ENCODE data around the gene LACTB.
"Not testable (repeated sequence)": the region's sequence is repeated elsewhere in the genome, so short reads cannot be mapped to it uniquely, and the experiment has no call there.

Gene LACTB

GRCh38 chr15:63084806-63085205 is 36.9 kb upstream of the LACTB start:
- no peak overlapping the region for H3K27ac Mint-ChIP-seq
- no peaks in the 10 kb centered on the region for H3K36me3 Mint-ChIP-seq

DNA sequence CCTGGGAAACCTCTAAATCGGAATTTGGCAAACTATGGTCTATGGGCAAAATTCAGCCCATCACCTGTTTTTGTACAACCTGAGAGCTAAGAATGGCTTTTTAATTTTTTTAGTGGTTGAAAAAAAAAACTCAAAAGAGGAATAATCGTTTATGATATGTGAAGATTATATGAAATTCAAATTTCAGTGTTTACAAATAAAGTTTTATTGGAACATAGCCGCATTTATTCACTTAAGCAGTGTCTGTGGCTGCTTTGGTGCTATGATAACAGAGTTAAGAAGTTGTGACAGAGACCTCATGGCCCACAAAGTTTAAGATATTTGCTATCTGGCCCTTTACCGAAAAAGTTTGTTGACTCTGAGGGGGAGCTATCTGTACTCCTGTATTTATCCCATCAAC is 36.4 kb upstream of the LACTB start:
- Mint-ChIP-seq H3K27me3 (no peaks in the 10 kb centered on the region), H3K27ac (no peak overlapping the region), H3K9me3 (ENCODE audit: low read depth) (no peaks in the 10 kb centered on the region), H3K36me3 (no peaks in the 10 kb centered on the region), H3K4me3 (no peak overlapping the region), H3K4me1 (ENCODE audit: low read depth) (no peaks in the 10 kb centered on the region)

More at GRCh38 chr15:63084806-63085205, 36.9 kb upstream of the LACTB start:
- no peaks in the 10 kb centered on the region for H3K4me1 Mint-ChIP-seq (ENCODE audit: low read depth)
- no peak overlapping the region for H3K4me3 Mint-ChIP-seq
- H3K27me3 Mint-ChIP-seq = peaks cover under 1% of the 10 kb centered on the region
- H3K9me3 Mint-ChIP-seq (ENCODE audit: low read depth) = no peaks in the 10 kb centered on the region

- Mint-ChIP-seq H3K9me3 (ENCODE audit: low read depth) (no peaks in the 10 kb centered on the region), H3K4me1 (ENCODE audit: low read depth) (no peaks in the 10 kb centered on the region), H3K4me3 (no peak overlapping the region), H3K27me3 (no peaks in the 10 kb centered on the region), H3K27ac (no peak overlapping the region), H3K36me3 (no peaks in the 10 kb centered on the region)
Measured at GRCh38 chr15:63086271-63086670, 35.4 kb upstream of the LACTB start.

DNA sequence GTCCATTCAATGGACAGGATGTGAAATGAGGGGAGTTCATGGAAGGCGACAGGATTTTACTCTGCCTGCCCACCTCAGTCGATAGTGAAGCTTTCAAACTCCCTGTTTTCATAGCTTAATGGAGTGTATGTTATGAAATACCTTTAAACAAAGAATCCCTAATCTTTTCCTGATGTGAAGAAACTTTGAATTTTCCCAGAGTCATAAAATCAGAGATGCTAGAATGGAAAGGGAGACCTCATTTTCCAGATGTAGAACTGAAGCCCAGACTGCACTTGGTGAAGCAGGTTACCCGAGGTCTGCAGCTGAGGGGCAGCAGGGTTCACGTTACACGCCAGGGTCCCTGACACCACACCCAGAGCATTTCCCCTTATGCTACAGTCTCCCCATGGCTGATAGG is 34.7 kb upstream of the LACTB start:
- Mint-ChIP-seq H3K36me3 (no peaks in the 10 kb centered on the region), H3K27ac (no peak overlapping the region), H3K4me3 (no peak overlapping the region), H3K4me1 (ENCODE audit: low read depth) (no peaks in the 10 kb centered on the region), H3K9me3 (ENCODE audit: low read depth) (no peaks in the 10 kb centered on the region), H3K27me3 (no peaks in the 10 kb centered on the region)

DNA sequence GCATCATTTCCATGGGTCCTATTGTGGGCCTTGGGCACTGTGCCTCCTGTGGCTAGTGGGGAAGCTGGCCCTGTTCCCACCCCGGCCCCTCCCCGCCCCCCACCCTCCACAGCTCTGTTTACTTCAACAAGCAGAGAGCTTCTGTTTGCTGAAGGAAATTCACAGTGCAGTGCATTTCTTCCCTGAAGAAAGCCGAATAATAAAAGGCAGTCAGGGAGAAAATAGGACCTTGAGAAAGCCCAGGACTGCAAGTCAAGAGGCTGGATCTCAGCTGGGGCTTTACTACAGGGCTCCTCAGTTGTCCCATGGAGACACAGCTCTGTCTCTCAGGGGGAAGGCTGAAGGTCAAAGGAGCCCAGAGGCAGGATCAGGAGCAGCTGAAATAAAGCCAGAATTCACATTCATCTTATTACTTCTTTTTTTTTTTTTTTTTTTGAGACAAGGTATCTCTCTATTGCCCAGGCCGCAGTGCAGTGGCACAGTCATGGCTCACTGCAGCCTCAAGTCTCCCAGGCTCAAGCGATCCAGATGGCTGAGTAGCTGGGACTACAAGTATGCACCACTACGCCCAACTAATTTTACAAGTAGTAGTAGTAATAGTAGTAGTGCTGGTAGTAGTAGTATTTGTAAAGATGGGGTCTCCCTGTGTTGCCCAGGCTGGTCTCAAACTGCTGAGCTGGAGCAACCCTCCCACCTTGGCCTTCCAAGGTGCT is 33.0 kb upstream of the LACTB start:
- H3K4me1 Mint-ChIP-seq (ENCODE audit: low read depth) = peaks cover 1% of the 10 kb centered on the region
- no peaks in the 10 kb centered on the region for H3K36me3 Mint-ChIP-seq
- H3K27ac Mint-ChIP-seq = no peak overlapping the region
- no peaks in the 10 kb centered on the region for H3K9me3 Mint-ChIP-seq (ENCODE audit: low read depth)
- no peak overlapping the region for H3K4me3 Mint-ChIP-seq
- no peaks in the 10 kb centered on the region for H3K27me3 Mint-ChIP-seq

DNA sequence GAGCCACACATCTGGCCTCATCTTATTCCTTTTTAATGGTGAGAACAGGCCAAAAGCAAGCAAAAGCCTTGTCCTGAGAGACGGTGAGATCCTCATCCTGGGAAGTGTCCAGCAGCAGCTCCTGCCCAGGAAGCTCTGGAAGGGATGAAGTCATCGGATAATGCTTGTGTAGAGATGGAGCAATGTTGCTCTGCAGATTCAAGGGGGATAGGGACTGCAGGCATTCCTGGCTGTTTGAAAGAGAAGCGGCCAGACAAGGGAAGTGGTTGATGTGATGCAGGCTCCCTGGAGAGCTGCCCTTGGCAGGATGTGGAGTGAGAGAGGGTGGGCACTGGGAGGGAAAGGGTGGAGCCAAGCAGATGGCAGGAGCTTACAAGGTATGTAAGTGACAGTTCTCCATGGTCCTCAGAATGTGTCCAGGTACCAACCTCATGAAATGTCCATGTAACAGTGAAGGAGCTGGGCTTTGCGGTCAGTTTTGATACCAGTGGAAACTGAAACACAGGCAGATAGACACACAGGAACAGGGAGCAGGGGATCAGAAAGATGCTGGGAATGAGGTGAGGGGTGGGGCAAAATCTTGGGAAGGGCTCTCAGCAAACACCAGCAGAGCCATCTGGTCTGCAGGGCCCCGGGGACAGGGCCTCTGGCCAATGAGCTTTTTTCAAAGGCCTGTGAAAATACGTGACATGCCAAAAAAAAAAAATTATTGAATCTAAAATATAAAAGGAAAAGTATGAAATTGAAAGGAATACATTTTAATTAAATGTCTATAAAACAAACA is 32.2 kb upstream of the LACTB start:
- no peaks in the 10 kb centered on the region for H3K9me3 Mint-ChIP-seq (ENCODE audit: low read depth)
- H3K27me3 Mint-ChIP-seq = no peaks in the 10 kb centered on the region
- H3K27ac Mint-ChIP-seq = no peak overlapping the region
- H3K4me3 Mint-ChIP-seq = no peak overlapping the region
- peaks cover 1% of the 10 kb centered on the region for H3K4me1 Mint-ChIP-seq (ENCODE audit: low read depth)
- H3K36me3 Mint-ChIP-seq = no peaks in the 10 kb centered on the region

- H3K4me3 Mint-ChIP-seq = no peak overlapping the region
- H3K9me3 Mint-ChIP-seq (ENCODE audit: low read depth) = no peaks in the 10 kb centered on the region
- H3K27me3 Mint-ChIP-seq = no peaks in the 10 kb centered on the region
- no peaks in the 10 kb centered on the region for H3K36me3 Mint-ChIP-seq
- peaks cover 1% of the 10 kb centered on the region for H3K4me1 Mint-ChIP-seq (ENCODE audit: low read depth)
- no peak overlapping the region for H3K27ac Mint-ChIP-seq
Measured at GRCh38 chr15:63090472-63090871, 31.2 kb upstream of the LACTB start.

GRCh38 chr15:63090887-63091286 is 30.8 kb upstream of the LACTB start:
- Mint-ChIP-seq H3K4me3 (no peak overlapping the region), H3K9me3 (ENCODE audit: low read depth) (no peaks in the 10 kb centered on the region), H3K4me1 (ENCODE audit: low read depth) (peaks cover 1% of the 10 kb centered on the region), H3K27me3 (no peaks in the 10 kb centered on the region), H3K27ac (no peak overlapping the region), H3K36me3 (no peaks in the 10 kb centered on the region)

DNA sequence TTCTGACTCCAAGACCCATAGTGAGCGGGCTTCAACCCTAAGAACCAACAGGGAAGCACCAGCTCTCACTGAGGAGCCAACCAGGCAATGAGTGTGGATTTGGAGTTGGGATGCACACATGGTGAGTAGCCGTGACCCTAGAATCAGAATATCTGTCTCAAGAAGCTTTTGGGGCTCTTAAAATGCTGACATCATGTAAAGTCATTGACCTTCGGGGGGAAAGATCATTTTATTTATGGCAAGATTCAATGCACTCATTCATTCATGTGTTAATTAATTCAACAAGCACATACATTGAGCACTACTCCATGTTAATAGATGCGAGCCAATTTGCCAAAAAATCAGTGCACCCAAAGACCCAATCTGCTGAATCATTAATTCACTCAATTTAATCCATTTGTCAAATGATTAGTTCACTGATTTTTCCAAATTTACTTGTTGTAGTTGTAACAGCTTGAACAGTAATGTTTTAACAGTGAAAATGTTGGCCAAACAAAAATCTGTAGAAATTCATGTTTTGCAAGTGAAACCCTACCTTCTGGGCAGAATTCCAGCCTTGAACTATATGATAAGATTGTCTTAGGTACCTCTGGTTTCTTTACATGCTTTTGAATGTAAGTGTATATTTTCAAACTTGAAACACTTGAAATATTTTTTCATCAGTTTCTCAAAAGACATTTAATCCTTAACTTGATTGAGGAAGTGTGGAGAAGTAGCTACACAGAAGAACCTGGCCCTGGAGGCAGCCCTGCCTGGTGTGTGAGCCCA is 29.8 kb upstream of the LACTB start:
- Mint-ChIP-seq H3K36me3 (no peaks in the 10 kb centered on the region), H3K4me1 (ENCODE audit: low read depth) (peaks cover 1% of the 10 kb centered on the region), H3K9me3 (ENCODE audit: low read depth) (no peaks in the 10 kb centered on the region), H3K27me3 (no peaks in the 10 kb centered on the region), H3K4me3 (no peak overlapping the region), H3K27ac (no peak overlapping the region)

DNA sequence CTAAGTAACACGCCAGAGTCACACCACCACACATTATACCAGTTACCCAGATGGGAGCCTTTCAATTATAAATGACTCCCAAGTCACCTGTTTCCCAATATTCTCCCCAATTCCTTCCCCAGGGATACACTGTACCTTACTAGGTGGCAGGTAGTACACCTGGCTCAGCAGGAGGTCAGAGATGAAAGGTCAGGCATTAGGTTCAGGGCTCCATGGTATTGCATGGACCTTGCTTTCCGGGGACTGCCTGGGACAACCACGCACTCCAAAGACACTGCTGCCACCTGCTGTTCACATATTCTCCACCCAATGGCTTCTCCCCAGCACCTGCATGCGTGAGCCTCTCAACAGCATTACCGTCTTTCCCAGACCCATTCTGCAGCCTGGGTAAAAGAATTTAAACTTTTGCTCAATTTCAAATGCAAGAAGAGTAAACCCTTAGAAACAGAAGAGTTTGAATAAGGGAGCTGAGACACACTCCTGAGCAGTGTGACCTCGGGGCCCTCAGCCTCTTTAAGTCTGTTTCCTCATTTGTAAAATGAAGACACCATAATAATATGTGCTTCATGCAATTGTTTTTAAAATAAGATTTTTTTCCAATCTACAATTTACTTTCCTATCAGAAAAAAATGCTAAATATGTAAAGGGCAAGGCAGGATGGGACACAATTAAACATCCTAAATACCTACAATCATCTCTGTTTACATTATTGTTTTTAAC is 28.0 kb upstream of the LACTB start:
- Mint-ChIP-seq H3K36me3 (no peaks in the 10 kb centered on the region), H3K4me1 (ENCODE audit: low read depth) (peaks cover 1% of the 10 kb centered on the region), H3K27me3 (no peaks in the 10 kb centered on the region), H3K4me3 (no peak overlapping the region), H3K27ac (no peak overlapping the region), H3K9me3 (ENCODE audit: low read depth) (no peaks in the 10 kb centered on the region)

DNA sequence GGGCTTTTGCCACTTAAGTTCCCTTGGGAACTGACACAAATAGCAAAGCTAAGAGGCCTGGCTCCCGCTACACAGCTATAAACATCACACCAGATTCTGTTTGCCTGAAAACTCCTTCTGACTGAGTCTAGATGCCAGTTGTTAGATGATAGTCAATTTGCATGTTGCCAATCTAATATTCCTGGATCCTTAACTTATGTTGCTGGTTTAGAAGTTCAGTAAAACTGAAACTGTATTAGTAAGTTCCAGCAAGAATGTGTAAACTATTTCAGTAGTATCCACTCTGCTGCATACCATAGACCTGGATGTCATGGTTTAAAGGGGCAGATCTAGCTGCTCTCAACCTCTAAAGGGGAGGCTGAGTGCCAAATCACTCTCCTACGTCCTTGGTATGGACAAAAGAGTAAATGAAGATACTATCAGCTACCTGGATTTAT is 27.1 kb upstream of the LACTB start:
- Mint-ChIP-seq H3K27me3 (no peaks in the 10 kb centered on the region), H3K4me3 (no peak overlapping the region), H3K9me3 (ENCODE audit: low read depth) (no peaks in the 10 kb centered on the region), H3K4me1 (ENCODE audit: low read depth) (peaks cover 1% of the 10 kb centered on the region), H3K36me3 (no peaks in the 10 kb centered on the region), H3K27ac (no peak overlapping the region)

- no peaks in the 10 kb centered on the region for H3K27me3 Mint-ChIP-seq
- no peaks in the 10 kb centered on the region for H3K36me3 Mint-ChIP-seq
- no peak overlapping the region for H3K4me3 Mint-ChIP-seq
- peaks cover 1% of the 10 kb centered on the region for H3K4me1 Mint-ChIP-seq (ENCODE audit: low read depth)
- H3K9me3 Mint-ChIP-seq (ENCODE audit: low read depth) = no peaks in the 10 kb centered on the region
- H3K27ac Mint-ChIP-seq = no peak overlapping the region
Measured at GRCh38 chr15:63096178-63096577, 25.5 kb upstream of the LACTB start.

DNA sequence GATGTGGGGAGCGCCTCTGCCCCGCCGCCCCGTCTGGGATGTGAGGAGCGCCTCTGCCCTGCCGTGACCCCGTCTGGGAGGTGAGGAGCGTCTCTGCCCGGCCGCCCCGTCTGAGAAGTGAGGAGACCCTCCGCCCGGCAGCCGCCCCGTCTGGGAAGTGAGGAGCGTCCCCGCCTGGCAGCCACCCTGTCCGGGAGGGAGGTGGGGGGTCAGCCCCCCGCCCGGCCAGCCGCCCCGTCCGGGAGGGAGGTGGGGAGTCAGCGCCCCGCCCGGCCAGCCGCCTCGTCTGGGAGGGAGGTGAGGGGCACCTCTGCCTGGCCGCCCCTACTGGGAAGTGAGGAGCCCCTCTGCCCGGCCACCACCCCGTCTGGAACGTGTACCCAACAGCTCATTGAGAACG is 22.8 kb upstream of the LACTB start:
- H3K27ac Mint-ChIP-seq; H3K4me3 Mint-ChIP-seq; H3K9me3 Mint-ChIP-seq (ENCODE audit: low read depth); H3K27me3 Mint-ChIP-seq; H3K36me3 Mint-ChIP-seq; H3K4me1 Mint-ChIP-seq (ENCODE audit: low read depth): not testable (repeated sequence)

DNA sequence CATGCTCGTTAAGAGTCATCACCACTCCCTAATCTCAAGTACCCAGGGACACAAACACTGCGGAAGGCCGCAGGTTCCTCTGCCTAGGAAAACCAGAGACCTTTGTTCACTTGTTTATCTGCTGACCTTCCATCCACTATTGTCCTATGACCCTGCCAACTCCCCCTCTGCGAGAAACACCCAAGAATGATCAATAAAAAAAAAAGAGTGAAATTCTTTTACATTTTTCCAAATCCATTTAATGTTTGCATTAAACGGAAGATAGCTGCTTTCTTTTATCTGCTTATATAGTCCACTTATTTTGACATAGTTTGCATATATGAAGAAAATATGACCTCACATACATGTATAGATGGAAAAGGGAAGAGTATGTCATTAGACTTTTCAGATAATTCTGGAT is 22.1 kb upstream of the LACTB start:
- H3K4me3 Mint-ChIP-seq; H3K9me3 Mint-ChIP-seq (ENCODE audit: low read depth); H3K27me3 Mint-ChIP-seq; H3K4me1 Mint-ChIP-seq (ENCODE audit: low read depth); H3K27ac Mint-ChIP-seq; H3K36me3 Mint-ChIP-seq: not testable (repeated sequence)

DNA sequence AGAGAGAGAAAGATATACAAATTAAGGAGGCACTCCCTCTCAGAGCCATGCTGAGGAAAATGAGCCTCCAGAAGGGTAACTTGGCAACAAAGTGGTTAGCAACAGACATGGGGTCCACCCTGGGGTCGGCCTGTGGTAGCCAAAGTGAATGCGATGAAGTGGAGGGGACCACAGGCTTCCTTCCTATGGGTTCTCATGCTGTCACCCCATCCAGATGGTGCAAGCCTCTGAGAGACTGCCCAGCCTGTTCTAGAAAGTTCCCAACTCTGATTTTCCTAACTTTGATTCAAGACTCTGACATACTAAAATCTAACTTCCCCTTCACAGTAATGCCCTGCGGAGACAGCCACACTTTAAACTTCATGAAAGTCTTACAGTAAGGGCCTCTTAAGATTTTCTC is 18.2 kb upstream of the LACTB start:
- no peaks in the 10 kb centered on the region for H3K9me3 Mint-ChIP-seq (ENCODE audit: low read depth)
- no peaks in the 10 kb centered on the region for H3K36me3 Mint-ChIP-seq
- no peaks in the 10 kb centered on the region for H3K4me1 Mint-ChIP-seq (ENCODE audit: low read depth)
- no peak overlapping the region for H3K4me3 Mint-ChIP-seq
- no peak overlapping the region for H3K27ac Mint-ChIP-seq
- H3K27me3 Mint-ChIP-seq = peaks cover 2% of the 10 kb centered on the region

Data from activated naive CD8-positive, alpha-beta T cell (primary cell).